ENCODE data around the gene ZBTB48. TPM values are rescaled to one million over a fixed set of nuclear protein-coding genes. Genes with fewer than 3 reads are reported as not detected.
"Not testable (repeated sequence)": the region's sequence is repeated elsewhere in the genome, so short reads cannot be mapped to it uniquely, and the experiment has no call there.

ZBTB48 gene
- total RNA-seq, 4 donors from 2014 or later = 12.7 to 17.7 (median 14.1) TPM

DNA sequence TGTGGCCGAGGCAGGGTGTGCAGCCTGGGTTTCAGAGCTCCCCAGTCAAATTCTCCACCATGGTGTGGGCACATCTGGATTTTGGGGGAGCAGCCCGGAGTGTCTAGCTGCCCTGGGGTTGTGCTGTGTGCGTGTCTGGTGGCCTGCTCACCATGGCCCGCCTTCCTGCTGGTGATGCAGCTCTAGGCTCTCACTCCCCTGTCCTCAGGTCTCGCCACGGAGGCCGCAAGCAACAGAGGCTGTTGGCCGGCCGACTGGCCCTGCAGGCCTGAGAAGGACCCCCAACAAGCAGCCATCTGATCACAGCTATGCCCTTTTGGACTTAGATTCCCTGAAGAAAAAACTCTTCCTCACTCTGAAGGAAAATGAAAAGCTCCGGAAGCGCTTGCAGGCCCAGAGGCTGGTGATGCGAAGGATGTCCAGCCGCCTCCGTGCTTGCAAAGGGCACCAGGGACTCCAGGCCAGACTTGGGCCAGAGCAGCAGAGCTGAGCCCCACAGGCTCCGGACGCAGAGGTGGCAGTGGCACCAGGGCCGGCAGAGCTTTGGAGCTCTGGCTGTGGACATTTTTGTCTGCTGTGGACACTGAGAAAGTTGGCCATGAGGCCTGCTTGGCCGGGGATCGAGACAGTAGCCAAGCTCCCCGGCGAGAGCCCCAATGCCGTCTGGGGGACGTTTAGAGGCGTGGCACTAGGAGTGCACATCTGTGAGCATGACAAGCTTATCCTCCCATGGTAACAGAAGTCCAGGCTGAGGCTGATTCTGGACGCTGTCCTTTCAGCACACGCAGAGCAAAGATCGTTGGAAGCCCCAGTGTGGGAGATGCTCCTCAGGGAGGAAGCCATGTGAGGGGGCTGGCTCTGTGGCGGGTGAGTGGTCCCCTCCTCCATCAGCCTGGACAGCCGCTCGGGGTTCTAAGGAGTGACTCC, 53.1 kb downstream of the ZBTB48 start:
- Histone ChIP-seq H3K9me3 (no peaks in the 10 kb centered on the region), H3K4me3 (no peak overlapping the region), H3K27ac (no peak overlapping the region), H3K4me1 (peaks cover 0 to 27% (median 0%) of the 10 kb centered on the region in 3 donors), H3K27me3 (no peaks in the 10 kb centered on the region), H3K36me3 (peaks cover 0 to 100% of the 10 kb centered on the region in 2 donors)
- 78 to 88% methylated on average over 1 to 4 of the region's 30 CpGs for WGBS, 2 donors (ENCODE audit: low coverage in 1 of 2)
- ATAC-seq = no peak
- TF ChIP-seq, protein P1, sequence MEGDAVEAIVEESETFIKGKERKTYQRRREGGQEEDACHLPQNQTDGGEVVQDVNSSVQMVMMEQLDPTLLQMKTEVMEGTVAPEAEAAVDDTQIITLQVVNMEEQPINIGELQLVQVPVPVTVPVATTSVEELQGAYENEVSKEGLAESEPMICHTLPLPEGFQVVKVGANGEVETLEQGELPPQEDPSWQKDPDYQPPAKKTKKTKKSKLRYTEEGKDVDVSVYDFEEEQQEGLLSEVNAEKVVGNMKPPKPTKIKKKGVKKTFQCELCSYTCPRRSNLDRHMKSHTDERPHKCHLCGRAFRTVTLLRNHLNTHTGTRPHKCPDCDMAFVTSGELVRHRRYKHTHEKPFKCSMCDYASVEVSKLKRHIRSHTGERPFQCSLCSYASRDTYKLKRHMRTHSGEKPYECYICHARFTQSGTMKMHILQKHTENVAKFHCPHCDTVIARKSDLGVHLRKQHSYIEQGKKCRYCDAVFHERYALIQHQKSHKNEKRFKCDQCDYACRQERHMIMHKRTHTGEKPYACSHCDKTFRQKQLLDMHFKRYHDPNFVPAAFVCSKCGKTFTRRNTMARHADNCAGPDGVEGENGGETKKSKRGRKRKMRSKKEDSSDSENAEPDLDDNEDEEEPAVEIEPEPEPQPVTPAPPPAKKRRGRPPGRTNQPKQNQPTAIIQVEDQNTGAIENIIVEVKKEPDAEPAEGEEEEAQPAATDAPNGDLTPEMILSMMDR (IDR thresholded peaks at IDR 0.05) = no peak
- no peak for TF ChIP-seq POLR2AphosphoS5 (IDR thresholded peaks at IDR 0.05)
- TF ChIP-seq POLR2A (IDR thresholded peaks at IDR 0.05) = no peak
- TF ChIP-seq EP300 (IDR thresholded peaks at IDR 0.05) = no peak

DNA sequence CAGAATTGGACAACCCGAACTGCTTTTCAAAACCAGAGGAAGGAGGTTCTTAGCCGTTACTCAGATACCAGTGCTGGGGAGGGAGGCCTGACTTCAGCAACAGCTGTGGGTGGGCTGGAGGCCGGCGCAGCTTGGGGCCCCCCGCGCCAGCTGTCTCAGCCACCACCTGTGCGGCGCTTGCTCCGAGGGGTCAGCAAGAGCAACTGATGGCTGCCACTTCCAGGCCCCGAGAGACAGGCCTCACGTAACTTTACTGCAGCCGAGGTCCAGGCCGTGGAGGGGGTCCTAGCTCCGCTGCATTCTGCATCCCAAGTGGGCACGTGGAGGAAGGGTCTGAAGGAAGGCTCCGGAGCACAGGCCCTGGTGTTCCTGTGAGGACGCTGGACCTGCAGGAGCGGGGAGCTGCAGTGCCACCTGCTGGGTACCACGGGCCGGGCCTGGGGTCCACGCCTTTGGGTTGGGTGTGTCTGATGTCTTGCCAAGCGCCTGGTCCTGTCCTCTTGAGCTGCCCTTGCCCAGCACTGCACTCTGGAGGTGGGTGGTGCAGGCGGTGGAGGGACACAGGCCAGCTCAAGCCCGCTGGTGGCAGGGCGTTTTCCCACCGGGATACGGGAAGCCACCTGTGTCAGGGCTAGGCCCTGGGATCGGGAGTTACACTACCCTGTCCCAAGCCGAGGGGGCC, 54.7 kb downstream of the ZBTB48 start:
- Histone ChIP-seq H3K4me1 (peaks cover 0 to 19% (median 0%) of the 10 kb centered on the region in 3 donors), H3K27ac (peak overlapping the region in 2 of 4 donors; percentile 38 to 40), H3K27me3 (no peaks in the 10 kb centered on the region), H3K9me3 (no peaks in the 10 kb centered on the region), H3K36me3 (peaks cover 0 to 100% of the 10 kb centered on the region in 2 donors), H3K4me3 (no peak overlapping the region)
- WGBS, 2 donors (ENCODE audit: low coverage in 1 of 2) = 72% methylated on average over 5 of the region's 29 CpGs; no CpG with 5 or more reads in 1 of the 2 donors
- peak; percentile 70 for ATAC-seq
- TF ChIP-seq, protein P1 (IDR thresholded peaks at IDR 0.05) = peak in 3 of 4 experiments; percentile 38 to 77 (median 54)
- TF ChIP-seq EP300 (IDR thresholded peaks at IDR 0.05) = no peak
- TF ChIP-seq POLR2AphosphoS5 (IDR thresholded peaks at IDR 0.05) = peak; percentile 51

DNA sequence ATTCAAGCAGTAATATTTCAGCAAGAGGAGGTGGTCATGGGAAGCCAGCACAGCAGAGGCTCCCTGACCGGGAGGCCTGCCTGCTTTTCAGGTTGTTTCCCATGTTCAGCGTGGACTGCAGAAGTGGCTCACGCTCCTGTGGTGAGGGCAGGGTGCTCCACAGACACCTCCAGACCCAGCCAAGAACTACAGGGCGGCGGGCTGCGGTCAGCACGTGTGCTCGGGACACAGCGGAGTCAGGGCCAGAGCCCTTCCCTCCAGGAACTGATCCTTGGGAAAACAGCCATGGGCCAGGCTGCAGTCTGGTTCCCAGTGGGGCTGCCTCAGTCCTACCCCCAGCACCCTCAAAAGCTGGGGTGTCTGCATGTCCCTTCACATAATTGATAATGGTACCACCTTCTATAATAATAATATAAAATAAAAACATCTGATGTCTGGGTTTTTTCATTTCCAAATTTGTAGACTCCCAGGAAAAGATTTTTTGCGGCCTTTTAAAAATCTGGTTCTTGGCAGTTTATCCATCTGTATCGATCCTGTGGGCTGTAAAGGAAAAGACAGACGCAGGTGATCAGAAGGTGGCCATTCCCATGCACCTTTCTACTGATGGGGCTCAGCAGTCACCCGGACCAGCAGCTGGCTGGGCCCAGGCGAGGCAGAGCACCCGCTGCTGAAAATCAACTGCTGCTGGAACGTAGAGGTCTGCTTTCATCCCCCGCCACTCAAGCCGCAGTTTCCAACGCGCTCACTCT, 55.5 kb downstream of the ZBTB48 start:
- 88 to 91% methylated on average over 10 to 15 of the region's 20 CpGs for WGBS, 2 donors (ENCODE audit: low coverage in 1 of 2)
- no peaks in the 10 kb centered on the region for H3K9me3 ChIP-seq
- H3K27ac ChIP-seq = peak overlapping the region in 2 of 4 donors; percentile 38 to 40
- H3K4me3 ChIP-seq = no peak overlapping the region
- no peak for ATAC-seq
- H3K4me1 ChIP-seq = peaks cover 0 to 13% (median 0%) of the 10 kb centered on the region in 3 donors
- TF ChIP-seq POLR2A (IDR thresholded peaks at IDR 0.05) (no peak), POLR2AphosphoS5 (IDR thresholded peaks at IDR 0.05) (no peak), EP300 (IDR thresholded peaks at IDR 0.05) (no peak)
- TF ChIP-seq, protein P1 (IDR thresholded peaks at IDR 0.05) = no peak
- no peaks in the 10 kb centered on the region for H3K27me3 ChIP-seq
- H3K36me3 ChIP-seq = peaks cover 0 to 100% of the 10 kb centered on the region in 2 donors

DNA sequence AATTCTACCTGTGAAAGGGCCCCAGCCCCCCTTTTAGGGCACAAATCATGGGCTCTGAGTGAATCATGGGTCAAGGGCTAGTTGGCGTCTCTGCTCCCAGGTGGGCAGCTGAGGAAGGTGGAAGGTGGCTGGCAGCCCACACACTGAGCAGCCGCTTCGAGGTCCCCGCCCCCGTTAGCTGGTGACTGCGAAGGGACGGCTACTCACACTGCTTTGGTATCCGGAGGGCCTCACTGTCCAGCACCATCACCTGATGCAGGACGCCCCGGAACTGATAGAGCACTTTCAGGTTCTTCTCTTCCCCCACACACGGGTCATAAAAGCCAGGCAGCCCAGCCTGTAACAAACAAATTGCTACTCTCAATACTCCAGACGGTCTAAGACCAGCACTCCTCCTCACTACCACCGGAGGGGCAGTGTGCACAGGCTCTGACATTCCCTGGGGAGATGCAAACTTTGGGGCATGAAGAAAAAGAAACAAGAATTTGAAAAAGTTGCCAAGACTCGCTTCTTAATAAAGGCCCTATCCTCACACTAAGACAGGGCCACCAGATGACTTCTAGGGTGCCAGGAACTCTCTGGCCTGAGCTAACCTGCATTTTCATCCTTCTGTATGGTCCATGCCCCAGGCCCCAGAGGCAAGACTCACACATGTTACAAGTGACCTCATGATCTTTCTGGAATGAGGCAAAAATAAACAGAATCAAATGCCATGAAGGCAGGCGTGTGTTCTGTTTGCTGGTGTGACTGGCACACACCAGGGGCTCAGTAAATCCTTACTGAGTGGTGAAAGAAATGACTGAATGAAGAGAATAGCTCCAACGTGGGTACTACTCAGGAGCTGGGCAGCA, 56.3 kb downstream of the ZBTB48 start:
- Histone ChIP-seq H3K36me3 (peaks cover 0 to 100% of the 10 kb centered on the region in 2 donors), H3K4me1 (peaks cover 0 to 13% (median 0%) of the 10 kb centered on the region in 3 donors), H3K9me3 (no peaks in the 10 kb centered on the region), H3K27ac (peak overlapping the region in 2 of 4 donors; percentile 4 to 55), H3K27me3 (no peaks in the 10 kb centered on the region), H3K4me3 (no peak overlapping the region)
- WGBS, 2 donors (ENCODE audit: low coverage in 1 of 2) = 38 to 50% methylated on average over 2 to 4 of the region's 16 CpGs
- ATAC-seq = no peak
- TF ChIP-seq POLR2A (IDR thresholded peaks at IDR 0.05) (no peak), POLR2AphosphoS5 (IDR thresholded peaks at IDR 0.05) (no peak), EP300 (IDR thresholded peaks at IDR 0.05) (no peak)
- TF ChIP-seq, protein P1 (IDR thresholded peaks at IDR 0.05) = no peak

GRCh38 chr1:6636778-6637177, 57.0 kb downstream of the ZBTB48 start:
- H3K9me3 ChIP-seq, H3K4me3 ChIP-seq, ATAC-seq, H3K27me3 ChIP-seq: not testable (repeated sequence)
- 80 to 93% methylated on average over 2 to 5 of the region's 6 CpGs for WGBS, 2 donors (ENCODE audit: low coverage in 1 of 2)
- Histone ChIP-seq H3K36me3 (peaks cover 0 to 99% of the 10 kb centered on the region in 2 donors), H3K27ac (peak overlapping the region in 2 of 4 donors; percentile 4 to 55), H3K4me1 (peaks cover 0 to 13% (median 0%) of the 10 kb centered on the region in 3 donors)

Data from gastroesophageal sphincter (tissue), 4 donors.